PC-3 (cell line): ENCODE measurements around the gene SRGAP2B.
"Not testable (repeated sequence)": the region's sequence is repeated elsewhere in the genome, so short reads cannot be mapped to it uniquely, and the experiment has no call there.

ENCODE experiments used
- CTCF ChIP-seq: fragments of 300-600 bp; sonication (generic); conservative IDR thresholded peaks from 2 replicates; pipeline ENCODE4 v1.5.1; 2017; ENCODE audit warnings: antibody characterized with exemption, low read depth, mild to moderate bottlenecking, low read length
- EZH2 ChIP-seq: fragments of 300-600 bp; sonication (generic); IDR thresholded peaks from one replicate; pipeline ENCODE4 v1.6.1; 2017; ENCODE audit warnings: antibody characterized with exemption, mild to moderate bottlenecking, low read length; ENCODE audit not compliant: unreplicated experiment

- not testable (repeated sequence) for TF ChIP-seq CTCF, EZH2
Observed at GRCh38 chr1:145001381-145001780, 93.7 kb downstream of the SRGAP2B start.
